ENCODE results near the gene TAF4B.

GRCh38 chr18:26440644-26441043, 214.4 kb downstream of the TAF4B start:
- TF ChIP-seq CTCF (IDR thresholded peaks at IDR 0.05) = no peak
- TF ChIP-seq POLR2A (IDR thresholded peaks at IDR 0.05) = no peak
